Thymus (tissue), 11 donors: ENCODE results near the gene CACNA1G. TPM values are rescaled to one million over a fixed set of nuclear protein-coding genes. Genes with fewer than 3 reads are reported as not detected.

Experiments used
- DNase-seq, 9 donors: peaks; one replicate each; pipeline ENCODE4 v3.0.0-alpha.2; 2013; ENCODE audit warnings: low spot score in 9 of 9, low read depth in 6 of 9, missing footprints in 1 of 9
- H3K27ac ChIP-seq, 2 donors: one replicate each; pipeline ENCODE4 v1.5.1; 2013; ENCODE audit warnings: control low read depth in 1 of 2, low read depth in 1 of 2, low read length in 1 of 2, mild to moderate bottlenecking in 1 of 2, moderate library complexity in 1 of 2
- H3K27me3 ChIP-seq, 2 donors: one replicate each; pipeline ENCODE4 v1.5.1; 2013; ENCODE audit warnings: low read length in 1 of 2; ENCODE audit not compliant: control insufficient read depth in 2 of 2, insufficient read depth in 1 of 2
- H3K36me3 ChIP-seq, 2 donors: one replicate each; pipeline ENCODE4 v1.5.1; 2013; ENCODE audit warnings: low read length in 1 of 2, mild to moderate bottlenecking in 1 of 2, moderate library complexity in 1 of 2; ENCODE audit not compliant: control insufficient read depth in 2 of 2, insufficient read depth in 2 of 2
- H3K4me1 ChIP-seq, 2 donors: one replicate each; pipeline ENCODE4 v1.5.1; 2013; ENCODE audit warnings: low read length in 2 of 2; ENCODE audit not compliant: control insufficient read depth in 2 of 2, insufficient read depth in 2 of 2
- H3K4me3 ChIP-seq, 2 donors: one replicate each; pipeline ENCODE4 v1.5.1; 2013; ENCODE audit warnings: low read length in 2 of 2, control low read depth in 1 of 2, mild to moderate bottlenecking in 1 of 2
- H3K9me3 ChIP-seq, 2 donors: one replicate each; pipeline ENCODE4 v1.5.1; 2013; ENCODE audit warnings: low read length in 1 of 2, mild to moderate bottlenecking in 1 of 2; ENCODE audit not compliant: control insufficient read depth in 2 of 2, insufficient read depth in 1 of 2
- WGBS: extraction: QIAGEN DNeasy Blood & Tissue Kit; methylation state at CpG from one replicate; pipeline ENCODE4 v1.1.7; 2013; 5-methylcytosine and 5-hydroxymethylcytosine counted together
- polyA plus RNA-seq: library from polyadenylated mRNA; stranded (reverse); fragments of 200-250 nt; gene quantifications from one replicate; pipeline ENCODE4 v1.2.3, GENCODE V29; 2013
- total RNA-seq: library from RNA; stranded (reverse); fragments of 120-200 nt; gene quantifications from one replicate; pipeline ENCODE4 v1.2.4, GENCODE V29; 2013
- donor health status: healthy.

CACNA1G gene
- total and polyA plus RNA-seq, 2 donors: 0.27 to 0.38 TPM

GRCh38 chr17:50640686-50641351 is 80.3 kb downstream of the CACNA1G start:
- DNase-seq: no peak
- Histone ChIP-seq H3K36me3 (no peaks in the 10 kb centered on the region), H3K27ac (no peak overlapping the region), H3K27me3 (peaks cover 9 to 50% of the 10 kb centered on the region in 2 donors), H3K4me1 (peaks cover 0 to 9% of the 10 kb centered on the region in 2 donors), H3K4me3 (no peak overlapping the region), H3K9me3 (no peaks in the 10 kb centered on the region)
- 68% methylated on average over 12 of the region's 12 CpGs for WGBS

GRCh38 chr17:50641357-50641756 is 80.8 kb downstream of the CACNA1G start:
- no peak for DNase-seq
- no peak overlapping the region for H3K4me3 ChIP-seq
- H3K27ac ChIP-seq: no peak overlapping the region
- H3K36me3 ChIP-seq: no peaks in the 10 kb centered on the region
- H3K27me3 ChIP-seq: peaks cover 5 to 45% of the 10 kb centered on the region in 2 donors
- WGBS: 78% methylated on average over 3 of the region's 3 CpGs
- H3K9me3 ChIP-seq: no peaks in the 10 kb centered on the region
- peaks cover 0 to 9% of the 10 kb centered on the region in 2 donors for H3K4me1 ChIP-seq

GRCh38 chr17:50642071-50642721 is 81.7 kb downstream of the CACNA1G start:
- H3K27ac ChIP-seq: no peak overlapping the region
- H3K4me3 ChIP-seq: no peak overlapping the region
- H3K4me1 ChIP-seq: peaks cover 0 to 9% of the 10 kb centered on the region in 2 donors
- peaks cover 0 to 38% of the 10 kb centered on the region in 2 donors for H3K27me3 ChIP-seq
- no peaks in the 10 kb centered on the region for H3K9me3 ChIP-seq
- DNase-seq: no peak
- WGBS: 97% methylated on average over 15 of the region's 15 CpGs
- H3K36me3 ChIP-seq: no peaks in the 10 kb centered on the region

GRCh38 chr17:50642722-50643656 is 82.5 kb downstream of the CACNA1G start:
- DNase-seq: no peak
- H3K4me1 ChIP-seq: peaks cover 0 to 9% of the 10 kb centered on the region in 2 donors
- WGBS: 95% methylated on average over 10 of the region's 10 CpGs
- no peak overlapping the region for H3K27ac ChIP-seq
- H3K36me3 ChIP-seq: no peaks in the 10 kb centered on the region
- H3K4me3 ChIP-seq: no peak overlapping the region
- H3K9me3 ChIP-seq: no peaks in the 10 kb centered on the region
- peaks cover 0 to 34% of the 10 kb centered on the region in 2 donors for H3K27me3 ChIP-seq

GRCh38 chr17:50645748-50646682 is 85.5 kb downstream of the CACNA1G start:
- Histone ChIP-seq H3K27me3 (peaks cover 0 to 9% of the 10 kb centered on the region in 2 donors), H3K4me1 (peaks cover 0 to 3% of the 10 kb centered on the region in 2 donors), H3K9me3 (no peaks in the 10 kb centered on the region), H3K36me3 (no peaks in the 10 kb centered on the region), H3K27ac (no peak overlapping the region), H3K4me3 (no peak overlapping the region)
- 93% methylated on average over 3 of the region's 3 CpGs for WGBS
- DNase-seq: no peak

GRCh38 chr17:50647187-50647586 is 86.7 kb downstream of the CACNA1G start:
- no peaks in the 10 kb centered on the region for H3K36me3 ChIP-seq
- 96% methylated on average over 2 of the region's 2 CpGs for WGBS
- no peaks in the 10 kb centered on the region for H3K4me1 ChIP-seq
- no peak for DNase-seq
- no peak overlapping the region for H3K27ac ChIP-seq
- H3K4me3 ChIP-seq: no peak overlapping the region
- H3K9me3 ChIP-seq: no peaks in the 10 kb centered on the region
- peaks cover 0 to 5% of the 10 kb centered on the region in 2 donors for H3K27me3 ChIP-seq

DNA sequence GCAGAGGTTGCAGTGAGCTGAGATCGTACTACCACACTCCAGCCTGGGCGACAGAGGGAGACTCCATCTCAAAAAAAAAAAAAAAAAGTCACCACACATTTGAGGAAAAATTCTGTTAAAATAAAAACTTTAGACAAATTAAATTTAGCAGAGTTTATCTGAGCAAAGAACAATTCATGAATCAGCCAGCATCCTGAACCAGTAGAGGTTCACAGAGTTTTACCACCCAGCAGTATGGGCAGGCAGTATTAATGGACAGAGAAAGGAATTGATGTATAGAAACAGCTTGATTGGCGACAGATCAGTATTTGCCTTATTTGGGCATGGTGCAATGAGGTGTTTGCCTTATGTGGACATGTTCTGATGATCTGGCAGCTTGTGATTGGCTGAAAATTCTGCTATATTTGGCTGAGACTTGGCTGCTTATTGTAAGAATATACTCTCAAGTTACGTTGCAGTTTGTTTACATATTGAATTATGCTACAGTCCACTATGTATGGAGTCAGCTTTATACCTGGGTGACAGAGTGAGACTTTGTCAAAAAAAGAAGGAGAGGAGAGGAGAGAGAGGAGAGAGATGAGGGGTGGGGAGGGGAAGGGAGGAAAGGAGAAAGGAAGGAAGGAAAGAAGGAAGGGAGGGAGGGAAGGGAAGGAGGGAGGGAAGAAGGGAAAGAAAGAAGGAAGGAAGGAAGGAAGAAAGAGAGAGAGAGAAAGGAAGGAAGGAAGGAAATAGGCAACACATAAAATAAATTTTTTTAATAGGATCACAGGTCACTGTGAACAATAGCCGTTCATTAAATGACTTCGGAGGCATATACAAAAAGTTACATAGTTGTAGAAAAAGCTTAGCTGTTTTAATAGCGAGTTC is 88.8 kb downstream of the CACNA1G start:
- Histone ChIP-seq H3K9me3 (no peaks in the 10 kb centered on the region), H3K4me3 (no peak overlapping the region), H3K27me3 (peaks cover 0 to 5% of the 10 kb centered on the region in 2 donors), H3K27ac (no peak overlapping the region), H3K36me3 (no peaks in the 10 kb centered on the region), H3K4me1 (no peaks in the 10 kb centered on the region)
- DNase-seq: no peak
- WGBS: 94% methylated on average over 7 of the region's 7 CpGs

- DNase-seq: no peak
- Histone ChIP-seq H3K4me3 (no peak overlapping the region), H3K27ac (no peak overlapping the region), H3K36me3 (no peaks in the 10 kb centered on the region), H3K27me3 (peaks cover 0 to 5% of the 10 kb centered on the region in 2 donors), H3K4me1 (no peaks in the 10 kb centered on the region), H3K9me3 (no peaks in the 10 kb centered on the region)
- 96% methylated on average over 2 of the region's 2 CpGs for WGBS
These were observed 91.1 kb downstream of the CACNA1G start for GRCh38 chr17:50651661-50652060.
